Activated naive CD4-positive, alpha-beta T cell (primary cell): ENCODE results near the gene COL5A1.

ENCODE experiments used
- DNase-seq, 4 experiments: peaks; one replicate each; lab custom pipeline; 2025; lab: John Stamatoyannopoulos, UW

The COL5A1 gene

DNA sequence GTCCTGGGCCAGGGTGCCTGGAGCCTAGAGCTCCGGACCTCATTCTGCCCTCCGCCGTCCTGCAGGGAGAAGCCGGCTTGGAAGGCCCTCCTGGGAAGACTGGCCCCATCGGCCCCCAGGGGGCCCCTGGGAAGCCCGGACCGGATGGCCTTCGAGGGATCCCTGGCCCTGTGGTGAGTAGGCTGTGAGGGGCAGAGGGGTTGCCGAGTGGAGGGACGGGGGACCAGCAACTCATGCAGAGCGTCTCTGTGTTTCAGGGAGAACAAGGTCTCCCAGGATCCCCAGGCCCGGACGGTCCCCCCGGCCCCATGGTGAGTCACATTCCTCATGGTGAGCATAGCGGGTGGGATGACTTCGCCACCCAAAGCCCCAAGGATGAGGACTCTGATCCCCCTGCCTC lies 177.0 kb downstream of the COL5A1 start:
- no peak for DNase-seq

GRCh38 chr9:134820901-134821300 lies 179.3 kb downstream of the COL5A1 start:
- no peak for DNase-seq

- DNase-seq = no peak
These were observed 180.9 kb downstream of the COL5A1 start for GRCh38 chr9:134822541-134822940.

DNA sequence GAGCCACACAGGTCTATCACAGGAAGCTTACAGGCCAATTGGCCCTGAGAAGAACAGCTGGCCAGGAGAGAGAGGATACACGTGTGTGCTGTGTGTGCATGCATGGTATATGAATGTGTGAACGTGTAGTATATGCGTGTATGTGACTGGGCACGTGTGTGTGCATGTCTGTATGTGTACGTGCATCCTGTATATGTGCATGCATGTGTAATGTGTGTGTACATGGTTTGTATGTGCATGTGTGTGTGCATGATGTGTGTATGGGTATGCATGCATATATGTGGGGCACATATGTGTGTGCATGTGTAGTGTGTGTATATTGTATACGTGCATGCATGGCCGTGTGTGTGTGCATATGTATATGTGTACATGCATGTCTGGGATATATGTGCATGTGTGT lies 182.0 kb downstream of the COL5A1 start:
- no peak for DNase-seq

DNA sequence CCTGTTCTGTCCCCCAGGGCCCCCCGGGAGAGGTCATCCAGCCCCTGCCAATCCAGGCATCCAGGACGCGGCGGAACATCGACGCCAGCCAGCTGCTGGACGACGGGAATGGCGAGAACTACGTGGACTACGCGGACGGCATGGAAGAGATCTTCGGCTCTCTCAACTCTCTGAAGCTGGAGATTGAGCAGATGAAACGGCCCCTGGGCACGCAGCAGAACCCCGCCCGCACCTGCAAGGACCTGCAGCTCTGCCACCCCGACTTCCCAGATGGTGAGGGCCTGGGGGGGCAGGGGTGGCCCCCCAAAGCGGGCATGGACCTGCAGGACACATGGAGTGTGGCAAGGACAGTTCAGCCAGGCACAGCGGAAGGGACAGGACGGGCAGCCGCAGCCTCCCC lies 183.0 kb downstream of the COL5A1 start:
- no peak for DNase-seq

- no peak for DNase-seq
These were observed 183.4 kb downstream of the COL5A1 start for GRCh38 chr9:134825025-134825424.

DNA sequence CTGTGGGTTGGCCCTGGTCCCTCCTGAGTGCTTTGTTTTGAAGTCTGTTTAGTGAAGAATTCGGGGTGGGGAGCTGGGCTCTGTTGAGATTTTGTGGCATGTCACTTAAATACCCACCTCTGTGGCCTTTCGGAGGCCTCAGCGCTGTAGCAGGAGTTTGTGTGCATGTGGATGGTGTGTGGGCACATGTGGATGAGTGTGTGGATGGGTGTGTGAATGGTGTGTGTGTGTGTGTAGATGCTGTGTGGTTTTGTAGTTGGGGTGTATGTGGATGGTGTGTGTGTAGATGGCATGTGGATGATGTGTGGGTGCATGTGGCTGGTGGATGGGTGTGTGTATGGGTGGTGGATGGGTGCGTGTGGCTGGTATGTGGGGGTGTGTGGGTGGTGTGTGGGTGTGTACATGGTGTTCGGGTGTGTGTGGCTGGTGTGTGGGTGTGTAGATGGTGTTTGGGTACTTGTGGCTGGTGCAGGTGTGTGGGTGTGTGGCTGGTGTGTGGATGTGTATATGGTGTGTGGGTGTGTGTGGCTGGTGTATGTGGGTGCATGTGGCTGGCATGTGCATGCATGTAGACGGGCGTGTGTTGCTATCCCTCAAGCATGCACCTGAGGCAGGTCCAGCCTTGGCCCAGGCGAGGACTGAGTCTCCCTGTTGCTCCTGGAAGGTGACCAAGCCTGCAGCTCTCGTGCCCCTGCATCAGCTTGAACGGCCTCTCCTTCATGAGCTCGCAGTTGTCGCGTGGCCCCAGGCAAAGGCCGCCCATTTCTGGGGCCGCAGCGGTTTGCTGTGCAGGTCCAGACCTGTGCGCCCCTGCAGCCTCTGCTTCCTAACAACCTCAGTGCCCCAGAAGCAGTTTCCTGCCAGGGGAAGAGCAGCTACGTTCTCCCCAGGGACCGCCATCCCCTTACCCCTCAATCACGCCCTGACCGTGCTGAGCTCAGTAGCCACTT lies 185.0 kb downstream of the COL5A1 start:
- no peak for DNase-seq

DNA sequence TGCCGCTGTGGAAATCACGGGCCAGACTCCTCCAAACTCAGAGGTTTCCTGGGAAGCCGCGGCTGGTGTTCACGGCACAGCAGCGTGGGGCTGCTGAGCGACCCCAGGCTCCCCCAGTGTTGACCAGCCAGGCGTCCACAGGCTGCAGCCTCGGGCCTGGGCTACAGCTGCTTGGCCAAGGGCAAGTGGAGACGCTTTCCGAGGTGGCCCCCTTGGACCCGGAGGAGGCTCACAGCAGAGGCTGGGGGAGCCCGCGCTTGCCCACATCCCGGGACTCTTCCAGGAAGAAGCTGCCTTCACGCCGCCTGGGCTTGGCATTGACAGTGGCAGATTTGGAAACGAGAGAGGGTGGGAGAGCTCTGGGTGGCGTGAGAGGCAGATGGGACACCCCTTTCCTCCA lies 186.0 kb downstream of the COL5A1 start:
- DNase-seq = no peak

DNA sequence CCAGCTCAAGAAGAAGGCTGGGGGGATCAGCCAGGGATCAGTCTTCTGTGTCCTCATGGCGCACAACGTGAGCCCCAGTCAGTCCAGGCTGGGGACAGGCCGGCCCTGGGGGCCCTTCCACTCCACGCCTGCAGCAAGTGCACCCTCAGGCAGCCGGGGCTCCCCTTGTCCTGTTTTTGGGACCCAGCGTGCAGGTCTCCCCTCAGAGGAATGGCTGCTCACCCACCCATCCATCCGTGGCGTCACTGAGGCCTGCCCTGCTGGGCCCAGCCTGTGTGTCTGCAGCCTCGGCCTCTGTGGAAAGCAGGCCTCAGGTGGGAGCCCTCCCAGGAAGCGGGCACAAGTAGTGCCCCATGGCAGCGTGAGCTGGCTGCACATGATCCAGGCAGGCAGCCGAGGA lies 186.4 kb downstream of the COL5A1 start:
- DNase-seq = no peak

DNA sequence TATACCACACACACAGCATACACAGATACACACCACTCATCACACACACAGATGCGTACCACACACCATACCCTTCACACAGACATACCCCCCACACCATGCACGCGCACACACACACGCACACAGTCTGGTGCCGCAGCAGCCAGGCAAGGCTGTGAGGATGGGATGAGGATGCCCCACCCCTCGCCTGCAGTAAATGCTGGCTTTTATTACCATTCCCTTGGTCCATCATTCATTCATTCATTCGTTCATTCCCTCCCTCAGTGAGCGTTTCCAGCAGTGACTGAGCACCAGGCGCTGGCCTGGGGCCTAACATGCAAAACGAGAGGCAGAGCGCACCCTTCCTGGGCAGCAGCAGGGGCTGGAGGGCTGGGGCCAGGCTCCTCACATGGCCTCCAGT lies 187.3 kb downstream of the COL5A1 start:
- no peak for DNase-seq

DNA sequence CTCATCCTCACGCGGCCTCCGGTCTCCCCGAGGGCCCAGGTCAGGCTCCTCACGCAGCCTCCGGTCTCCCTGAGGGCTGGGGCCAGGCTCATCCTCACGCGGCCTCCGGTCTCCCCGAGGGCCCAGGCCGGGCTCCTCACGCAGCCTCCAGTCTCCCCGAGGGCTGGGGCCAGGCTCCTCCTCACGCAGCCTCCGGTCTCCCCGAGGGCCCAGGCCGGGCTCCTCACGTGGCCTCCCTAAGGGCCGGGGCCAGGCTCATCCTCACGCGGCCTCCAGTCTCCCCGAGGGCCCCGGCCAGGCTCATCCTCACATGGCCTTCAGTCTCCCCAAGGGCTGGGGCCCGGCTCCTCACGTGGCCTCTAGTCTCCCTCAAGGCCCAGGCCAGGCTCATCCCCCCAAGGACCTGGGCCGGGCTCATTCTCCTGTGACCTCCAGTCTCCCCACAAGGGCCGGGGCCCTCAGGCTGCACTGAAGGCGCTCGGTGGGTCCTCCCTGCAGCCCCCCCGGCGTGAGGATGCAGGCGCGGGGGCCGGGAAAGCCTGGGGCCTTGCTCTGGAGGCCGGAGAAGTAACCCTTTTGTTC lies 187.8 kb downstream of the COL5A1 start:
- no peak for DNase-seq

GRCh38 chr9:134830126-134830525 lies 188.5 kb downstream of the COL5A1 start:
- no peak for DNase-seq

DNA sequence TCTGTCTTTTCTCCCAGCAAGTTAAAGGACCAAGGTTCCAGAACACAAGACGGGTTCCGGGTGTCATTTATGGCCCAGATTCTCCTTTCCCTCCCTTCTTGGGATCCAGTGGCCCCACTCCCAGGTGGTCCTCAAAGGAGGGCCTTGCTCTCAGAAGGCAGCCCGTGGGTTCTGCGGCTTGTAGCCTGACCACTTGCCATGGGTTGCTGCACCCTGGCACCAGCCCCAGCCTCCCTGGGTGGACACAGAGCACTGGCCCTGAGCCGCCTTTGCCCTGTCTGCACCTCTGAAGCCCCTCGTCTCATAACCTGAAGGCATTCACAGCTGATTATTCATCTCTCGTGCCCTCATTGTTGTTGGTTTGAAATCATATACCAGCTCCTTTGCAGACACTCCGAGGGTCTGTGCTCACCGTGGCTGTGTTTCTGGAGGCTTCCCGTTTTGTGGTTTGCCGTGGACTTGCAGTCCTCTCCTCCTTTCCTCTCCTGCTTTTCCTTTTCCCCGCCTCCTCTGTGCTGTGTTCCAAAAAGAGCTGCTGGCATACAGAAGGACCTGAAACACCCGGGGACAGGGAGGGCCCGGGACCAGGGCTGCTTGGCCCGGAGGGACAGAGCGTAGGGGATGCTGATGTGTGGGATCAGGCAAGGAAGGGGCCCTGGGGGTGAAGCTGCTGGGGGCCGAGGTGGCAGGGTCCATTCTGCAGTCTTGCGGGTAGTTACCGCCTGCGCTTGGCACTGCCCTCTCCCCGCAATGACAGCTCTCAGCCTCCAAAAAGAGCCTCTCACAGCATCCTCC lies 189.5 kb downstream of the COL5A1 start:
- no peak for DNase-seq

DNA sequence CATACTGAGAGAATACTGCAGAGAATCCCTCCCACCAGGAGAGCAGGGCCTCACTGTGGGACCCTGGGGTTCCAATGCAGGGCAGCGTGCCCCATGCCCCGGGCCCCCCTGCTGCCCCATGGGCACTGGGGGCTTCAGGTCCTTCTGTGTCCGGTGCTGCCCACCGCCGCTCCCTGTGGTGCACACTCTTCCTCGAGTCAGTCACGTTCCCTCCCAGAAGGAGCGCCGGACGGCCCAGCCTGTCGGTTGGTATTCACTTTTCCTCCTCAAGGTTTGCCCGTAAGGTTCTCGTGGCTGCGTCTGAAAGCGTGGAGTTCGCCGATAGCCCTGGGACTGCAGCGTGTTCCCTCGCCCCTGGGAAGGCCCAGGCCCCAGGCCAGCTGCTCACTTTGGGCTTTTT lies 190.9 kb downstream of the COL5A1 start:
- DNase-seq = no peak

DNA sequence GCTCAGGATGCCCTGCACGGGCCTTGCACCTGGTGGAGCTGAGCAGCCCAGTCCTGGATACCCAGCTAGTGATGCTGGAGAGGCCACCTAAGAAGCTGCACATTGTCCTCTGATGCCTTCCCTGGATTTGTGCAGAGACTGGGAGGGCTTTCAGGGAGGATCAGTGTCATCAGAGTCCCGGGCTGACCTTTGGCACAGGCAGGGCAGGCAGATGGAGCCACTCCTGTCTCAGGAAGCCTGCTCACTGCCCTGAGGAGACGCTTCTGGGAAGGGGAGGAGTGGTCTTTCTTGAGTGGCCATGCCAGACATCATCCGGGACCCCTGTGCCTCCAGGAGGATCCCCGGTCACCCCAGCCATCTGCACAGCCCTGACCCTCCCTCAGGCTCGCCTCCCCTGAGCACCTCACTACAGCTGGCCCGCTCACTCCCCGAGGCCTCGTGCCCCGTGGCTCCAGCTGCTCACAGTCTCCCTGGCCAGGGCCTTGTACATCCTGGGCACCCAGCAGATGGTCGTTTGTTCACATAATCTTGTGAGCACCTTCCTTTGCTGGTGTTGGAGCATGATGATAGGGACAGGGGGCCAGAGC lies 191.8 kb downstream of the COL5A1 start:
- DNase-seq = no peak

DNA sequence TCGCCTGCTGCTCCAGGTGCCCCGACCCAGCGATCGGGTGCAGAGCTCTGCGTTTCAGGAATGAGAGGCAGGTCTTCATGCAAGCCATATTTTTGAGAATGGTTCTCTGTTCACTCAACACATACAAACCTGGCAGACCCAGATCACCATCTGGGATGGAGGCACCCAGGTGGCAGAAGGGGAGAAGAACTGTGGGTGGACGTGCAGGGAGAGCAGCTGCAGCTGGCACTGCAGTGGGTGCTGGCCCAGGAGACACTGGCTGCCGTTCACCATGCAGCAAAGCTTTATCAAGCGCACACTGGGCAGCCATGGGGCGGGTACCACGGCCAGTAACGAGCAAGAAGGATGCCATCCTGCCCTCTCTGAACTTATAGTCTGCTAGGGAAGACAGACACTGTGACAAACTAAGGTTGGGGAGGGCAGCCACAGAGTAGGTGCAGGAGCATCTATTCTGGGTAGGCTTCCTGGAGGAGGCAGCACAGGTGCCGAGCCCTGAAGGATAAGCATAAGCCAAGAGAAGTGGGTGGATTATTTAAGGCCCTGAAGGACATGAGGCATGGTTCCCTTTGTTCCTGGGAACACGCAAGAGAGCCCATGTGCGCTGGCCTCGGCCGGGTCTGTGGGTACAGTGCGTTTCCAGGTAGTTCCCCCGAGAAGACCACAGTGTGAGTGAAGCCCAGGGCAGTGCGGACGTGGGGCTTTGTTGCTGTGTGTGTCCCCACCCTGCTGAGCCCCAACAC lies 192.8 kb downstream of the COL5A1 start:
- DNase-seq = no peak

- no peak for DNase-seq
These were observed 193.4 kb downstream of the COL5A1 start for GRCh38 chr9:134834957-134835419.

GRCh38 chr9:134835448-134835847 lies 193.8 kb downstream of the COL5A1 start:
- DNase-seq = no peak

- no peak for DNase-seq
These were observed 194.4 kb downstream of the COL5A1 start for GRCh38 chr9:134835987-134836386.

GRCh38 chr9:134836406-134836970 lies 194.9 kb downstream of the COL5A1 start:
- DNase-seq = no peak

DNA sequence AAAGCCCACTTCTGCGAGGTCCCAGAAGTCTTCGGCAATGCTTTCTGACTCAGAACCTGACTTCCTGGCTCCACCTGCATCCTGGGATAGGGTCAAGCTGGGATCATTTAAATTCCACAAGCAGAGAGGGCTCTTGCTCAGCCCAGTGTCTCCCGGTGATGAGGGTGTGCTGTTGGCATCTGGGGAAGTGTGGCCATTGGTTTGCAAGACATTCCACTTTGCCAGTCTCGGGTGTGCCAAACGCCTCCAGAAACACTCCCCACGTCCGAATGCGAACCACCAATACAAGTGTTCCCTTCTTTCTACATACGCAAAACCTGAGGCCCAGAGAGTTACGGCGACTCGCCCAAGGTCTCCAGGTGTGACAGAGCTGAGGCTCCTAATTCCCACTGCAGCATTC lies 195.9 kb downstream of the COL5A1 start:
- no peak for DNase-seq
